GM21529 (cell line): ENCODE measurements around the gene CPPED1.

ENCODE experiments used
- ATAC-seq: cut with Tn5 transposase; IDR thresholded peaks from one replicate; pipeline ENCODE4 v1.9.1; 2021; ENCODE audit not compliant: unreplicated experiment

Gene CPPED1

GRCh38 chr16:12688951-12689850, 114.5 kb downstream of the CPPED1 start:
- no peak for ATAC-seq

DNA sequence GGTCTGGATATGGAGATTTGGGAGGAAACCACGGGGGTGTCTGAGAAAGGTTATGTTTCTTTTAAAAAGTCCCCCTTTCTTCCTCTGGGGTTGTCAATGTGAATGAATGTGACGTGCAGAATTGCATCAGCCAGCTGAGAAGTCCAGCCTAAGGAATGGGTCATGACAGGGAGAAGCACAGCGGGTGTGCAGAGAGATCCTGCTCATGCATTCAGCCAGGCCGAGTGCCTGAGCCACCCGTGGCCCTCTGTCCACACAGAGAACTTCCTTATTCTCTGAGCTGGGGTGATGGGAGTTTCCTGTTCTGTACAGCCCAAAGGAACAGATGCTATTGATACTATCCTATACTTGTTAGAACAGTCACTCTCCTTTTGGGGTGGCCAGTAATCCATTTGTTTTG, 117.9 kb downstream of the CPPED1 start:
- ATAC-seq: no peak

- ATAC-seq: no peak
Observed at GRCh38 chr16:12682432-12683165, 121.1 kb downstream of the CPPED1 start.

GRCh38 chr16:12681653-12682052, 122.0 kb downstream of the CPPED1 start:
- ATAC-seq: no peak

- no peak for ATAC-seq
Observed at GRCh38 chr16:12680531-12680930, 123.2 kb downstream of the CPPED1 start.

DNA sequence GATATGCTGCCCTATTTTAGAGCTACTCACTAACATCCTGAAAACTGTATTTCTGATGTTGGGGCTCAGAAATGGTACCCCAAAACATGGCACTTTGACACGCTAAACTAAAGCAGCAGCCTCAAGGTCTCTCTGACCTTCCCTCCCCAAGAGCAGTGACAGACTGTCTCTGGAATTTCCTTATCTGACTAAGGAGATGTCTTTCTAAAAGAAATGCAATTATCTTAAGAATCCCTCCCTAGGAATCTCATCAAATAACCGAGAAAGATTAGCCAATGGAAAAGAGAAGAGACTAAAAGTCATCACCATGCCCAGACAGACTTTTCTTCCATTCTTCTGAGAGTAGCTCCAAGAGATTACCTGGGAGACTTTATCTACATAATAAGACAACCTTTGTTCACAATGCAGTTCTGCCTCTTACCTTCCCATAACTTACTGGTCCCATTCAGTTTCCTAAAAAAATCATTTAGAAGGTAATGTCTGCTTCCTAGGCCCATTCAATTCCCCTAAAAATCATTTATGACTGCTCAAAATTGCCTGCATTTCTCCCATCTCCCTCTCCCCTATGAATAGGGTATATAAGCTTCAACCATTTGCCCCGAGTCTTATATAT, 123.9 kb downstream of the CPPED1 start:
- no peak for ATAC-seq

GRCh38 chr16:12678983-12679382, 124.7 kb downstream of the CPPED1 start:
- no peak for ATAC-seq

DNA sequence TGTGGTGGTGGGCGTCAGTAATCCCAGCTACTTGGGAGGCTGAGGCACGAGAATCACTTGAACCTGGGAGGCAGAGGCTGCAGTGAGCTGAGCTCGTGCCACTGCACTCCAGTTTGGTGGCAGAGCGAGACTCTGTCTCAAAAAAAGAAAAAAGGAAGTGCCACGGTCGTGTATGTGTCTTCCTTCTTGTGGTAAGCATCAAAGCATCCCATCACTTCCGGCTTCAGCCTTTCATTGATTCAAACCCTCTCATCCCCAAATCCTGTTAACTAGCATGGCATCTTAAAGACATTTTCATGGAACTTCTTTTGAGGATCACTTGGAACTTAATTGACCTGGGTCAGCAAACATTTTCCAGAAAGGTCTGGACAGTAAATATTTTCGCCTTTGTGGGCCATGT, 126.2 kb downstream of the CPPED1 start:
- no peak for ATAC-seq

DNA sequence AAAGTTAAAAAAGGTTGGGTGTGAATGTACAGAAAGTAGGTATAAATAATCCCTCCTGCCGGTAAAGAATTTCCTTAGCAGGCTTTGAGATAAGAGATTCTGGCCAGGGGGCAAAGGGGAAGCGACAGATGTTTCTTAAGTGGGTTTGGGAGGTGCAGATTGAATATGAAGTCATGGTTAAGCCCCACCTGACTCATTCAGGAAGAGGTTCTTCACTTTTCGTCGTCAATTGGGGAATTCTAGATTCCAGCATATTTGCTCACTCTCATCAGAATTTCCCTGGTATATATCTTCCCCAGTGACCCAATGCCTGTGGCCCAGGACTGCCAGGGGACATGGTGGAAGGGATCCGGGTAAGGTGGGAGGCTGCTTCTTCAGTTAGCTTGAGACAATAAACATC, 127.8 kb downstream of the CPPED1 start:
- no peak for ATAC-seq

DNA sequence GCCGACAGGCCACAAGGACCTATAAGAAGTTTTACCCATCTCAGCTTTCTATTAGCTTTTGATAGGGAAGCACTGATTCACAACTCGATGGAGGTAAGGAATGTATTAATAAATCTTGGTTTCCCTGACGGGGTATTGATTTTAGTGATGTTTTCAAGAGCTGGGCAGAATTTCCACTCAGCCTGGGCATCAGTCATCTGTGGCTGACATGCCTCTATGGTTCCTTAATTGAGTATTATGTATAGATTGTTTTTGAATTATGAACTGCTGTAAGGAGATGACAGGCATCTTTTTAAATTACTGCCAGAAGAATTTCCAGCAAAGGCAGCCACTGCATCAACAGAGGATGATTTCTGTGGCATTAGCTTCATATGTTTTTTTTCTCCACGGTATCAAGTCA, 128.6 kb downstream of the CPPED1 start:
- no peak for ATAC-seq

GRCh38 chr16:12674524-12674923, 129.2 kb downstream of the CPPED1 start:
- no peak for ATAC-seq

- ATAC-seq: no peak
Observed at GRCh38 chr16:12674071-12674470, 129.6 kb downstream of the CPPED1 start.

DNA sequence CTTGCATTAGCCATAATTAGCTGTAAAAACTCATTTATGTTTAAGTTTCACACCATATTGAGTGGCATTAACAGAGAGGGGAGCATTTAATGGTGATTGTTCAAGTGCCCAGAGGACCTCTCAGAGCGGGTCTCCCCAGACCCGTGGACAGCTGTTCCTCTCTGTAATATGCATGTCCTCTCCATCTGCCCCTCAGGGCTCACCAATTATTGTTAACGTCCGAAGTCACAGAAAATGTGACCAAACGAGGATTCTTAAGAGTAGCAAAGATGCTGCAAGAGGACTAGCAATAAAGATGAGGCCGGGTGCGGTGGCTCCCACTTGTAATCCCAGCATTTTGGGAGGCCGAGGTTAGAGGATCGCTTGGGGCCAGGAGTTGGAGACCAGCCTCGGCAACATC, 130.2 kb downstream of the CPPED1 start:
- no peak for ATAC-seq

- no peak for ATAC-seq
Observed at GRCh38 chr16:12672986-12673385, 130.7 kb downstream of the CPPED1 start.

GRCh38 chr16:12669908-12670307, 133.8 kb downstream of the CPPED1 start:
- no peak for ATAC-seq

DNA sequence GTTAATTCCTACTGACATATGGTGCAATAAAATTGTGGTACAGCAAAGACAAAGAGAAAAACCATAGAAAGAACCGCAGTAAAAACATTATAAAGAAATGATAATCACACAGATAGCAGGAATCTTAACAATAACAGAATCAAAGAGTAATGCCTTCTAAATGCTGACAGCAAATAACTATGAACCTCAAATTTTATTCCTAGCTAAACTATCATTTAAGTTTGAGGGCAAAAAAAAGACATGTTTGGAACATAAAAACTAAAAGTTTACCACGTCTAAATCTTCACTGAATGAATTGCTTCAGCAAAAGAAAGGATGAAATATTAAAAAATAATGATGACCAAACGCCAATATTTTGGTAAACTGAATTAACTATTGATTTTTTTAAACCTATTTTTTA, 135.8 kb downstream of the CPPED1 start:
- no peak for ATAC-seq

GRCh38 chr16:12664164-12664733, 139.4 kb downstream of the CPPED1 start:
- ATAC-seq: no peak

DNA sequence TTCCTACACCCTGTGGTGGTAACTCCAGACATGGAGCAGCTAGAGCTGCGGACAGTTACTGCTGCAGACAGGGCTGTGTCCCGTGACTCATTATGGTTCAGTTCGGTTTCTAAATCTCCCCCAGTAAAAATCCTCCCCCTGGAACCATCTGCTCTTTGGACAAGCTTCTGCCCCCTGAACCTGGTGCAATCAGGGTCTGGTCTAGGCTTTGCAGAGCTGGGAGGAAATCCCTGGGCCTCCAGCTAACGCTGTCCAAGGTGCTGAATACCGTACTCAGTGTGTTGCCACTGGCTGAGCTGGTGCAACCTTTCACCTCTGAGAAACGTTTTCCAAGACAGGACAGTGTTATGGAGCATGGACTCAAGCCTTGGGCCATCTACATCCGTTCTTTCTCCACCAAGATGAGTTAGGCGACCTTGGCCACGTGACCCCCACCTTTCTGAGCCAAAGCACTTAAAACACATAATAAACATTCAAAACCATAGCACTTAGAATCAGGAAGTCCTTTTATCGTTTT, 142.0 kb downstream of the CPPED1 start:
- ATAC-seq: no peak

- no peak for ATAC-seq
Observed at GRCh38 chr16:12659871-12660270, 143.8 kb downstream of the CPPED1 start.

GRCh38 chr16:12658506-12658905, 145.2 kb downstream of the CPPED1 start:
- ATAC-seq: no peak

DNA sequence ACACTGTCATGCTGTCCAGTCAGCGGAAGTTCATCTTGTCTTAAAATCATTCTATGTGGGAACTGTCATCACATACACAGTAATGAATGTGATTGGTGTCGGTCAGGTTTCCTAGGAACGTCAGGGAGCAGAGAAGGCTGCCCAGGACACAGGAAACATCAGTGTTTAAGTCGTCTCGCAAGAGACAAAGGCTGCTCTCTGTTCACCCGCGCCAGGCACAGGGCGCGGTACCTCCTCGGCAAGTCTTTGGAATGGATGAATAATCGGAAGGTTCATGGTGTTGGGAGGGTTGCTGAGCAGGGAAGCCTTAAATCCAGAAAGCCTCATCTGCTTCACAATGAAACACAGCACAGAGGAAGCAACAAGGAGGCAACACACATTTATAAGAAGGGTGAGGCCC, 148.2 kb downstream of the CPPED1 start:
- no peak for ATAC-seq
